ENCODE measurements around the gene PEPD.

Gene PEPD

GRCh38 chr19:33473653-33474305 is 47.8 kb downstream of the PEPD start:
- no peak for DNase-seq (ENCODE audit: low read depth in 3 of 3)

- DNase-seq (ENCODE audit: low read depth in 3 of 3) = no peak
Measured at GRCh38 chr19:33472691-33473652, 48.6 kb downstream of the PEPD start.

- no peak for DNase-seq (ENCODE audit: low read depth in 3 of 3)
Measured at GRCh38 chr19:33472226-33472625, 49.4 kb downstream of the PEPD start.

- DNase-seq (ENCODE audit: low read depth in 3 of 3) = no peak
Measured at GRCh38 chr19:33471111-33471996, 50.2 kb downstream of the PEPD start.

- no peak for DNase-seq (ENCODE audit: low read depth in 3 of 3)
Measured at GRCh38 chr19:33470686-33471085, 50.9 kb downstream of the PEPD start.

DNA sequence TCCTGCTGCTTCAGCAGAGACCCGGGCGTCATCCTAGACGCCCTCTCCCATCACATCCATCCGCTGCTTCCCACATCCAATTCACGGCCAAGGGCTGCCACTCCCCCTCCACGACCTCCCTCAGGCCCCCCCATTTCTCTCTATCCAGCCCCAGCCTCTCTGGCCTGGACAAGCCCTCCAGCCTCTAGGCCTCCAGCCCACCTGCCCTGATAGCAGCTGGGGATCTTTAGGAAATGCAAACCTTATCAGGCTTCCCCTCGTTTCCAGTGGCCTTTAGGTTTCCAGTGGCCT is 51.6 kb downstream of the PEPD start:
- DNase-seq (ENCODE audit: low read depth in 3 of 3) = no peak

DNA sequence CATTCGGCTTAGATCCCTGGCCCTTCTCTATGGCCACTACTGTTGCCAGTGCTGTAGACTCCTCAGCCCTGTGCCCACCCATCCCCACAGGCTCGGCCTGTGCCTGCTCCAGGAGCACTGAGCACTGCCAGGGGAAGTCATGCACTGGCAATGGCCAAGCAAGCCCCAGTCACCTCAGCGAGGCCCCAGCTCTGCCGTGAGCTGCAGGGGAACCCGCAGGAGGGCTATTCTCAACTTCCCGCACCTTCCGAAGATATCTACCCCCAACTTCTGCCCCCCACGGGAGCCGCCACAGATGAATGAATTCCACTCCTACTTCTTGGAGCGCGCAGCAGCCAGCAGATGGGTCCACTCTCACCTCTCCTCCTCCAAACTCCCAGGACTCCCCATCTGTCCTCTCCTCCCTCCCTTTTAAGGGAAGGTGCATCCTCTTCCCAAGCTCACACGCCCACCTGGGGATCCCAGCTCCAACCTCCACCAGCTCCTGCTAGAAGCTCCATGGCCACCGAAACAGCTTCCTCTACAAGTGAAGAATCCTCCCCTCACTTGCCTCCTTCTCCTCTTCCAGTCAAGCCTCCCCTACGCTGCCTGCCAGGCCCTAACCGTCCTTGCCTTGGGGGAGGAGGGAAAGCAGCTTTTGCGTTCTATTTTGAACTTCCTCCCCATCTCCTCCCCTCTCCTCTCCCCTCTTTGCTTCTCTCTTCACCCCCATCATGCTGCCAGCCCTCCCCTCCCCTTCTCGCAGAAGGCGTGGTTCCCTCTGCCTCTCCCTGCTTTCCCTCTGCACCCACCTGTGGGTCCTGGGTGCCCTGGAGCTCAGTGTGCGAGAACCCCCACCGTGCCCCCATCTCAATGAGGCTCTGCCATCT is 52.2 kb downstream of the PEPD start:
- DNase-seq (ENCODE audit: low read depth in 3 of 3) = no peak

DNA sequence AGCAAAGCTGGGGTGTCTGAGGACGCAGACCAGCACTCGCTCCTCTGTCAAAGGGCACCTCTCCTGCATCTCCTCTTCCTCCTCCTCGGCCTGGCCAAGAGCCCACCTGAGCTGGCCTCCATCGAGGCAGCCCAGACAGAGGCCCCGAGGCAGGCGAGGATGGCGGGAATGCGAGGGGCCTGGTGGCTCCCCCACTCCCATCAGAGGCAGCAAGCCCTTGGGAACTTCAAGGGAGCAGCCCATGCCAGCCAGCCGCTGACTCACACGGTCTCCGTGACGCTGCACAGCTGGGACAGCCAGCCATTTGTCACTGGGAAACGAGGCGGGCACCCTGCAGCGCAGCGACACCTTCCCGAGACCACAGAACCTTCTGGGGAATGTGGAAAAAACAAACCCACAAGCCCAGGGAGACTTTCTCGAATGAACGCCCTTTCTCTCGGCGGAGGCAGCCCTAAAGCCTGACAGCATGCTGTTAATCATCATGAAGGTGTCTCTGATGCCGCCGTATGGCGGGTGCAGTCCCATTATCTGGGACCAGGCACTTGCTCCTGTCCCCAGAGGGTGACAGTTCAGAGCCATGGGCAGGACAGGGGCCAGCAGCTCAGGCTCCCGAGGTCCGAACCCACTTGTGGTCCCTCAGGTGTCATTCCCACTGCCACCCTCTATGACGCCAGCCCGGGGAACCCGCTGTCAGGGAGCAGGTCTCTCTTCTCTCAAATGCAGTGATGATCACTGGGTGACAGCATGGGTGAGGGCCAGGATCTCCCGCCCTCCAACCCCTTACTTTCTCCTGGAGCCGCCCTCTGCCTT is 53.0 kb downstream of the PEPD start:
- DNase-seq (ENCODE audit: low read depth in 3 of 3) = no peak

DNA sequence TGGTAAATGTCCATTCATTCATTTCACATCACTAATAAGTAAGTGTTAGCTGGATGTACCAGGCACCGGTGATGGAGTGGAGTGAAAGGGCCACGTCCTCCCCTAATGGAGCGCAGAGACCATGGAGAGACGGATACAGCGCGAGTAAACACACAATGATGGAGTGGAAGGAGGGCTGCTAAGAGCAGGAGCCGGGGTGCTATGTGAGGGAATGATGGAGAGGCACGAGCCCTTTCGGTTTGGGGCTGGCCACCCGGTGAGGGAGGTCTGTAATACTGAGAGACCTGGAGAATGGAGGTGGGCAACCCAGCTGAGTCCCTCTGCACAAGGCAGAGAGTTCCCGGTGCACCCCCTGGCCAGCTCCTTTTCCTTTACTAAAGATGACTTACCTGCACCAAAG is 53.7 kb downstream of the PEPD start:
- DNase-seq (ENCODE audit: low read depth in 3 of 3) = no peak

DNA sequence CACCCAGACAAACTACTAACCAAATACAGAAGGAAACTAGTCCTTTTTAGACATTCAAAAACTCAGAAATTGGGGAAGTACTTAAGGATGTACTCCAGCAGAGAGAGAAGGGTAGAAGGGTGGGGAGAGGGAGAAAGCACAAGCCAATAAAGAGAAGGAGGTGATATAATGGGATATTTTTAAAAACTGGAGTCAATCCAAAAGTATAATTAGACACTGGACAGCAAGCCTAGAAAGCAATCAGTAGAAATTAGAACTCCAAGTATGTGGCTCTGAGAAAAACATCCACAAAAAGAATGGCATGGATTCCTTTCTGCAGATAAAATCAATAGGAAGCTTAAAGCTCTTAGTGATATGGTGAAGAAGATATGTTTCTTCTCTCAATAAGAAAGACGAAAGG is 55.8 kb downstream of the PEPD start:
- no peak for DNase-seq (ENCODE audit: low read depth in 3 of 3)

DNA sequence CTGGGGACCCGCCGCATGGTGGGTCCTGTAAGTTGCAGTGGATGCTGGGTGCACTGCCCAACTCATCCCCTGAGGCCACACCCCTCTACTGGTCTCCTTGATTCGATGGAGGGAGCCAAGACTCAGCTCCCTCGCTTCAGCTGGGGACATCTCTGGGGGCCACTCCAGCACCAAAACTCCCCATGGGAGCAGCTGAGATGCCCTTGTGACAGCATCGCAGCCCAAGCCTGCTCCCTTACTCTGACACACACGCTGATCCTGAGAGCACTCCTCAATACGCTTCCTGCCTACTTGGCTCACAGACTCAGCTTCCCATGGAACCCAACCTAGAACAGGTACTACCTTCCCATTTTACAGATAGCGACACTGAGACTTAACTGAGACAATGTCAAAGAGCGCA is 56.2 kb downstream of the PEPD start:
- no peak for DNase-seq (ENCODE audit: low read depth in 3 of 3)

- no peak for DNase-seq (ENCODE audit: low read depth in 3 of 3)
Measured at GRCh38 chr19:33464733-33465115, 56.9 kb downstream of the PEPD start.

DNA sequence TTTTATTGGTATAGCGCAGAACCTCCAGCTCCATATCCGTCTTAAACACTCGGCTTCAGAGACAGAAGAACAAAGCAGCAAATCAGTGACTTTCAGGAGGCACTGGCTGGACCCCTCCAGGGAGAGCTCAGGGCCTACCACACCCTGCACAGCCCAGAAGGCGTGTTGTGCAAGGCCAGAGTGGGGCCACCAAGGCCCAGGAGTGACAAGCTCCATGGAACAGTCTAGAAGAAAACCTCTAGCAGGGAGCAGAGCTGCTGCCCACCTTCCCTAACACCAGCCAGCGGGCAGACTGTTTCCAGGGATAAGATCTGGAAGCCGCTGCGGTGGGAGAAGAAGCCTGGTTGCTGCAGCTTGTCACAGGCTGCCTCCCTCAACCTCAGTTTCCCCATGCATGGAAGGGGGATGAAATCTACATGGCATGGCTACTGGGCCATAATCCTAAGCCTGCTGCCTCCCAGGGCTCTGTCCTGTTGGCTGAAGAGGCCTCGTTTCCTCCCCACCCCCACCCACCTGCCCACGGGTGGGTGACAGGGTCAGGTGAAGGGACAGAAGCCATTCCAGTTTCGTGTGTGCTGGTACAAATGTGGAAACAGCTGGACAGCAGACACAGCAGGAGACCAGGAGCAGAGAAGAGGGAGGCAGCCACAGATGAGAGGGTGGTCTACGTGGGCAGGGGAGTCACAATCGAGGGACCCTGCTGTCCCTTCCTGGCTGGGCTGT is 57.4 kb downstream of the PEPD start:
- DNase-seq (ENCODE audit: low read depth in 3 of 3) = no peak

- DNase-seq (ENCODE audit: low read depth in 3 of 3) = no peak
Measured at GRCh38 chr19:33463199-33463598, 58.4 kb downstream of the PEPD start.

DNA sequence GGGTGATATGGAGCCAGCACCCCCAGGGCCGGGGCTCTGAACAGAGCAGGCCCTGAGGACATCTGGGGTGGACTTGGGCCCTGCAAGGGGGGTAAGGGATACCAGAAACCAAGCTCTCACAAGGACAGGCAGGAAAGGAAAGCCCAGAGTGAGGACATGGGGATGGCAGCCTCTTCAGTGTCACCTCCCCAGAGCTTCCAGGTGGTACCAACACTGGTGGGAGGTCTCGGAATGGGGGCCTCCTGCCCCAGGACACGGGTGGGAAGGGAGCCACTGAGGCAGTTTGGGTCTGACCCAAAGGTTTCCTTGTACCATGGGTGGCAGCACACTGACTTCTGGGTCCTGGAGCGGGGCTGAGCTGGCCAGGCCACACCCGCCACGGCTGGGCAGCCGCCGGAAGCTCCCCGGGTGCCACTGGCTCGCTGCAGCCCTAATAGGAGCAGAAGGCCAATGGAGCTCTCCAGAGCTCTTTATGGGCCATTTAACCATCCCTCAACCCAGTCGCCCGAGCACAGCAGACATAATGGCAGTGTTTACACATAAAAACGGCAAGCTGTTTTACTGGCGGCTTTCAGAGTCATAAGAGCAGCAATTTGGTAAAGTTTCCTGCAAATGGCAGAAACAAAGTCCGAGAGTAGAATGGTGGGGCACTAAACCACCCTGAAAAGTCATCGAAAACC is 59.3 kb downstream of the PEPD start:
- DNase-seq (ENCODE audit: low read depth in 3 of 3) = no peak

GRCh38 chr19:33461256-33462111 is 60.1 kb downstream of the PEPD start:
- DNase-seq (ENCODE audit: low read depth in 3 of 3) = no peak

DNA sequence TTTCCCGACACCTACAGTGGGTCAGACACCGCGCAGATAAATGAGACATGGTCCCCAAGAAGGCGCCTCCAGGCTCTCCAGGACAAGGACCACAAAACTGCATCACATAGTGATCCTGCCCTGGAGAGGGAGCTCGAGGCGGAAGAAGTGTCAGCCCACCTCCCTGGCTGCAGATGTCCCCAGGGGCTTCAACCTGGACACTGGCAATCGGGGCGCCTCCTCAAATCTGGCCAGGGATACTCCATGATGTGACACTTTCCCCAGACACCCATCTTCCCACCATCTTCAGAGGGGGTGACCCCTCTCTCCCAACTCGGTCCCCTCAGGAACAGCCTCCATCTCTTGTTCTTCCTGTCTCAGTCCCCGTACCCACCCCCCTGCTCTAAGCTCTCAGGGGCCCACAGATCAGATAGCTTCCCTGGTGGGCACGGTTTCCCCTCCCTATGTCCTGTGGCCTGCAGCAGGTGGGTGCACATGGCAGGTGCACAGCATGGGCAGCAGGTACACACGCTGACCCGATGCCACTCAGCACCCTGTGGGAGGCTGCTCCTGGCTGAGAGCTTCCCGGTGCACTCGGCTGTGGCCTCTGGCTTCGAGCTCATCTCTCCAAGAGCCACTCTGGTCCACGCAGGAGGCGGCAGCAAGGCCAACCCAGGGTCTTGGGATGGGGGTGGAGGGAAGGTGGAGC is 61.2 kb downstream of the PEPD start:
- no peak for DNase-seq (ENCODE audit: low read depth in 3 of 3)
